DND-41 (cell line): Measurements from ENCODE around the gene PLEKHG5.

Source experiments
- ATAC-seq: fragments of 200-7000 bp; cut with Tn5 transposase; 3 replicates; pipeline ENCODE4 v1.9.1; 2021; ENCODE audit warnings: low read depth; ENCODE audit not compliant: insufficient read depth
- DNase-seq: peaks from one replicate; pipeline ENCODE4 v3.0.0-alpha.2; 2020
- H2AFZ ChIP-seq: 2 replicates; pipeline ENCODE4 v1.6.0; 2012; ENCODE audit warnings: low read depth, low read length
- H3K27ac ChIP-seq: 2 replicates; pipeline ENCODE4 v1.5.1; 2012; ENCODE audit warnings: low read length, inconsistent platforms
- H3K27me3 ChIP-seq: fragments of 200-600 bp; sonication (generic); 2 replicates; pipeline ENCODE4 v1.6.0; 2012; ENCODE audit warnings: low read length, mild to moderate bottlenecking, inconsistent platforms; ENCODE audit not compliant: insufficient read depth, poor library complexity
- H3K36me3 ChIP-seq: 2 replicates; pipeline ENCODE4 v1.5.1; 2012; ENCODE audit warnings: low read length, inconsistent platforms; ENCODE audit not compliant: insufficient read depth
- H3K4me1 ChIP-seq: 2 replicates; pipeline ENCODE4 v1.5.1; 2012; ENCODE audit warnings: mild to moderate bottlenecking, low read length; ENCODE audit not compliant: insufficient read depth
- H3K4me2 ChIP-seq: 2 replicates; pipeline ENCODE4 v1.6.0; 2012; ENCODE audit warnings: mild to moderate bottlenecking, moderate library complexity, low read length, inconsistent platforms; ENCODE audit not compliant: insufficient read depth
- H3K4me3 ChIP-seq, 2 experiments: fragments of 200-600 bp in 1 of 2; shearing (Covaris generic) in 1 of 2; 2 replicates each; pipeline ENCODE4 v1.5.1; 2012 to 2016; ENCODE audit warnings: inconsistent platforms in 2 of 2, low read length in 2 of 2, mild to moderate bottlenecking in 2 of 2, low read depth in 1 of 2, moderate library complexity in 1 of 2
- H3K79me2 ChIP-seq: 2 replicates; pipeline ENCODE4 v1.6.0; 2012; ENCODE audit warnings: low read length, inconsistent platforms; ENCODE audit not compliant: insufficient read depth
- H3K9ac ChIP-seq: 2 replicates; pipeline ENCODE4 v1.6.0; 2012; ENCODE audit warnings: low read depth, mild to moderate bottlenecking, inconsistent platforms, low read length, moderate library complexity
- H3K9me3 ChIP-seq: 2 replicates; pipeline ENCODE4 v1.5.1; 2012; ENCODE audit warnings: low read length, moderate library complexity, mild to moderate bottlenecking, inconsistent platforms; ENCODE audit not compliant: insufficient read depth, severe bottlenecking
- H4K20me1 ChIP-seq: 2 replicates; pipeline ENCODE4 v1.6.0; 2012; ENCODE audit warnings: low read length; ENCODE audit not compliant: insufficient read depth
- CTCF ChIP-seq: IDR thresholded peaks from 2 replicates; pipeline ENCODE4 v1.5.1; 2012; ENCODE audit warnings: borderline replicate concordance, low read length, moderate library complexity, mild to moderate bottlenecking; ENCODE audit not compliant: poor library complexity, severe bottlenecking; ENCODE audit errors: extremely low read depth
- EZH2 ChIP-seq: IDR thresholded peaks from 3 replicates; pipeline ENCODE4 v1.6.1; 2012; ENCODE audit warnings: borderline replicate concordance, low read depth, mild to moderate bottlenecking, moderate library complexity, low read length, inconsistent platforms; ENCODE audit not compliant: severe bottlenecking

Gene PLEKHG5

GRCh38 chr1:6462412-6463119, 28.9 kb downstream of the PLEKHG5 start:
- peaks cover 19% of the 10 kb centered on the region for H3K4me1 ChIP-seq
- H3K9me3 ChIP-seq, result no peaks in the 10 kb centered on the region
- no peak overlapping the region for H3K4me3 ChIP-seq
- H3K27me3 ChIP-seq, result peaks cover 13% of the 10 kb centered on the region
- H4K20me1 ChIP-seq, result peaks cover 4% of the 10 kb centered on the region; the same call in 1 of the 2 replicates
- no peak for ATAC-seq
- no peak overlapping the region for H3K9ac ChIP-seq
- no peaks in the 10 kb centered on the region for H3K79me2 ChIP-seq
- TF ChIP-seq EZH2 (no peak), CTCF (no peak)
- no peak overlapping the region for H3K27ac ChIP-seq
- no peak for DNase-seq
- no peak overlapping the region for H2AFZ ChIP-seq
- no peaks in the 10 kb centered on the region for H3K36me3 ChIP-seq
- no peak overlapping the region for H3K4me2 ChIP-seq

GRCh38 chr1:6461538-6462411, 29.7 kb downstream of the PLEKHG5 start:
- Histone ChIP-seq H3K9me3 (no peaks in the 10 kb centered on the region), H4K20me1 (no peaks in the 10 kb centered on the region), H3K27me3 (peaks cover 13% of the 10 kb centered on the region), H3K9ac (no peak overlapping the region), H3K79me2 (no peaks in the 10 kb centered on the region), H3K4me1 (peaks cover 19% of the 10 kb centered on the region), H3K36me3 (no peaks in the 10 kb centered on the region), H2AFZ (no peak overlapping the region), H3K4me3 (no peak overlapping the region), H3K27ac (no peak overlapping the region), H3K4me2 (no peak overlapping the region)
- ATAC-seq (no peak), DNase-seq (no peak)
- TF ChIP-seq CTCF, result no peak
- TF ChIP-seq EZH2, result no peak

- ATAC-seq (no peak), DNase-seq (no peak)
- no peaks in the 10 kb centered on the region for H3K9me3 ChIP-seq
- H4K20me1 ChIP-seq, result no peaks in the 10 kb centered on the region
- no peaks in the 10 kb centered on the region for H3K79me2 ChIP-seq
- H2AFZ ChIP-seq, result peak overlapping the region; percentile 79
- peak overlapping the region; percentile 69 for H3K27ac ChIP-seq
- peaks cover 19% of the 10 kb centered on the region for H3K4me1 ChIP-seq
- H3K4me2 ChIP-seq, result peak overlapping the region; percentile 64
- H3K36me3 ChIP-seq, result no peaks in the 10 kb centered on the region
- H3K9ac ChIP-seq, result peak overlapping the region; percentile 69
- peak overlapping the region; percentile 16 to 47; a peak in 2 of 4 replicates for H3K4me3 ChIP-seq
- H3K27me3 ChIP-seq, result peaks cover 9% of the 10 kb centered on the region
- no peak for TF ChIP-seq CTCF
- TF ChIP-seq EZH2, result no peak
Measured at GRCh38 chr1:6461051-6461530, 30.4 kb downstream of the PLEKHG5 start.
